Measurements from ENCODE around the gene EFNA1. TPM values are rescaled to one million over a fixed set of nuclear protein-coding genes. Genes with fewer than 3 reads are reported as not detected.

EFNA1 gene
- total and polyA plus RNA-seq, 2 of the 13 experiments (the other 11 are each of a cell fraction or from before 2014, with no cell fraction given) = 81.8 to 874 TPM

DNA sequence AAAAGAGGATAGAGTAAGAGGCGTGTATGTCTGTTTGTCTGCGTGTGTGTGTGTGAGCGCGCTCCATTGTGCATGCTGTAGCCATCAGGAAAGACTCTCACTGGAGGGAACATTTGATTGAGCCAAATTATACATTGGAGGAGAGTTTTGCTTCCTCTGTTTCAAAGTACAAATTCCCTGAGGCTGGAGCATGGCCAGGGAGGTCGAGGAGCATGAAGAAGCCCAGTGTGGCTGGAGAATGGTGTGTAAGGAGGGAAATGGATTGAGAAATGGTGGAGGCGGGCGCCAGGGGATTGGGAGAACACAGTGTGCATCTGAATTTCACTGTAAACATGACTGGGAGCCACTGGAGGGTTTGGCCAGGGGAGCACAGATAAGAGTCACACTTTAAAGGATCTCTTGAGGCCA, 22.1 kb upstream of the EFNA1 start:
- WGBS (ENCODE audit: low lambda C conversion rate) = 2% methylated on average over 7 of the region's 7 CpGs
- intact Hi-C loops (cut with micrococcal nuclease; ENCODE audit: unreplicated experiment) (loop anchor here (2.0 kb wide), 1 partner anchor 21 kb away; the partner anchor contains the start of gene EFNA1), in situ Hi-C loops (cut with HindIII; ENCODE audit: extremely low pct_ligation_motif_present, low pct_unique_long_range_greater_than_20kb) (no loop called here)
- H3K9me3 ChIP-seq (ENCODE audit: low read length) = no peaks in the 10 kb centered on the region
- DNase-seq (ENCODE audit: low spot score) (no peak), ATAC-seq (peak; percentile 18; the same call in 2 of the 3 replicates), FAIRE-seq (peak; percentile 56)
- H3K79me2 ChIP-seq (ENCODE audit: insufficient read depth, low read length) = no peaks in the 10 kb centered on the region
- peak overlapping the region; percentile 23 for H3K27ac ChIP-seq (ENCODE audit: extremely low read length, insufficient read depth, low read length)
- H4K20me1 ChIP-seq (ENCODE audit: insufficient read depth, low read length) = no peaks in the 10 kb centered on the region
- no peaks in the 10 kb centered on the region for H3K36me3 ChIP-seq (replicated peaks in 1 of 2; ENCODE audit: control insufficient read depth in 1 of 2, insufficient read depth in 2 of 2, low read length in 2 of 2)
- H3K27me3 ChIP-seq (ENCODE audit: control insufficient read depth in 1 of 2, insufficient read depth in 2 of 2, low read length in 2 of 2) = no peaks in the 10 kb centered on the region
- ChIA-PET POLR2A (interaction anchor here (0.7 to 4.7 kb wide), 3 partner anchors 14 to 22 kb away, joined by 3 to 32 read pairs (median 8); partner anchors contain the start of gene EFNA1), CTCF (ENCODE audit: low intra/inter-chr PET ratio, low total read pairs) (no interaction called here)
- no peak overlapping the region for H2AFZ ChIP-seq (ENCODE audit: low read length)
- no peak overlapping the region; a peak in 1 of 6 replicates for H3K4me3 ChIP-seq (replicated peaks in 1 of 3; ENCODE audit: insufficient read depth in 1 of 3, low read depth in 2 of 3, low read length in 3 of 3)
- peaks cover 70% of the 10 kb centered on the region for H3K4me1 ChIP-seq (ENCODE audit: insufficient read depth, low read length)
- no peak overlapping the region for H3K9ac ChIP-seq (ENCODE audit: insufficient read depth, low read depth, low read length)
- no TSS peak for BruUV-seq (replicated peaks)
- peak overlapping the region; percentile 83 for H3K4me2 ChIP-seq (ENCODE audit: low read depth, low read length)
- TF ChIP-seq KDM5B (CRISPR knock-in tag; IDR thresholded peaks at IDR 0.05; ENCODE audit: borderline replicate concordance) (no peak), ZMAT3 (CRISPR knock-in tag; conservative IDR thresholded peaks at IDR 0.05) (no peak), RARG (CRISPR knock-in tag; IDR thresholded peaks at IDR 0.05; ENCODE audit: low read depth) (no peak), ASH2L (IDR thresholded peaks at IDR 0.05; ENCODE audit: insufficient read length, low read depth, low read length) (no peak), HNF4A (CRISPR knock-in tag; IDR thresholded peaks at IDR 0.05) (0 out of 2 replicates have a peak, but pooled peaks have one; percentile 8), PITX1 (CRISPR knock-in tag; IDR thresholded peaks at IDR 0.05) (no peak), ZNF317 (CRISPR knock-in tag; IDR thresholded peaks at IDR 0.05) (no peak), ZNF567 (CRISPR knock-in tag; IDR thresholded peaks at IDR 0.05; ENCODE audit: borderline replicate concordance) (no peak), TARDBP (CRISPR knock-in tag; IDR thresholded peaks at IDR 0.05) (no peak), ZNF143 (CRISPR knock-in tag; IDR thresholded peaks at IDR 0.05) (no peak), ZNF75D (CRISPR knock-in tag; IDR thresholded peaks at IDR 0.05; ENCODE audit: borderline replicate concordance) (no peak)
- TF ChIP-seq, protein P1, sequence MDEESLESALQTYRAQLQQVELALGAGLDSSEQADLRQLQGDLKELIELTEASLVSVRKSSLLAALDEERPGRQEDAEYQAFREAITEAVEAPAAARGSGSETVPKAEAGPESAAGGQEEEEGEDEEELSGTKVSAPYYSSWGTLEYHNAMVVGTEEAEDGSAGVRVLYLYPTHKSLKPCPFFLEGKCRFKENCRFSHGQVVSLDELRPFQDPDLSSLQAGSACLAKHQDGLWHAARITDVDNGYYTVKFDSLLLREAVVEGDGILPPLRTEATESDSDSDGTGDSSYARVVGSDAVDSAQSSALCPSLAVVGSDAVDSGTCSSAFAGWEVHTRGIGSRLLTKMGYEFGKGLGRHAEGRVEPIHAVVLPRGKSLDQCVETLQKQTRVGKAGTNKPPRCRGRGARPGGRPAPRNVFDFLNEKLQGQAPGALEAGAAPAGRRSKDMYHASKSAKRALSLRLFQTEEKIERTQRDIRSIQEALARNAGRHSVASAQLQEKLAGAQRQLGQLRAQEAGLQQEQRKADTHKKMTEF (CRISPR knock-in tag; IDR thresholded peaks at IDR 0.05) = peak; percentile 38; the same call in 1 of the 2 replicates
- TF ChIP-seq, protein P2, sequence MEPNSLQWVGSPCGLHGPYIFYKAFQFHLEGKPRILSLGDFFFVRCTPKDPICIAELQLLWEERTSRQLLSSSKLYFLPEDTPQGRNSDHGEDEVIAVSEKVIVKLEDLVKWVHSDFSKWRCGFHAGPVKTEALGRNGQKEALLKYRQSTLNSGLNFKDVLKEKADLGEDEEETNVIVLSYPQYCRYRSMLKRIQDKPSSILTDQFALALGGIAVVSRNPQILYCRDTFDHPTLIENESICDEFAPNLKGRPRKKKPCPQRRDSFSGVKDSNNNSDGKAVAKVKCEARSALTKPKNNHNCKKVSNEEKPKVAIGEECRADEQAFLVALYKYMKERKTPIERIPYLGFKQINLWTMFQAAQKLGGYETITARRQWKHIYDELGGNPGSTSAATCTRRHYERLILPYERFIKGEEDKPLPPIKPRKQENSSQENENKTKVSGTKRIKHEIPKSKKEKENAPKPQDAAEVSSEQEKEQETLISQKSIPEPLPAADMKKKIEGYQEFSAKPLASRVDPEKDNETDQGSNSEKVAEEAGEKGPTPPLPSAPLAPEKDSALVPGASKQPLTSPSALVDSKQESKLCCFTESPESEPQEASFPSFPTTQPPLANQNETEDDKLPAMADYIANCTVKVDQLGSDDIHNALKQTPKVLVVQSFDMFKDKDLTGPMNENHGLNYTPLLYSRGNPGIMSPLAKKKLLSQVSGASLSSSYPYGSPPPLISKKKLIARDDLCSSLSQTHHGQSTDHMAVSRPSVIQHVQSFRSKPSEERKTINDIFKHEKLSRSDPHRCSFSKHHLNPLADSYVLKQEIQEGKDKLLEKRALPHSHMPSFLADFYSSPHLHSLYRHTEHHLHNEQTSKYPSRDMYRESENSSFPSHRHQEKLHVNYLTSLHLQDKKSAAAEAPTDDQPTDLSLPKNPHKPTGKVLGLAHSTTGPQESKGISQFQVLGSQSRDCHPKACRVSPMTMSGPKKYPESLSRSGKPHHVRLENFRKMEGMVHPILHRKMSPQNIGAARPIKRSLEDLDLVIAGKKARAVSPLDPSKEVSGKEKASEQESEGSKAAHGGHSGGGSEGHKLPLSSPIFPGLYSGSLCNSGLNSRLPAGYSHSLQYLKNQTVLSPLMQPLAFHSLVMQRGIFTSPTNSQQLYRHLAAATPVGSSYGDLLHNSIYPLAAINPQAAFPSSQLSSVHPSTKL (CRISPR knock-in tag; IDR thresholded peaks at IDR 0.05) = 0 out of 2 replicates have a peak, but pooled peaks have one; percentile 15
- TF ChIP-seq, protein P3, sequence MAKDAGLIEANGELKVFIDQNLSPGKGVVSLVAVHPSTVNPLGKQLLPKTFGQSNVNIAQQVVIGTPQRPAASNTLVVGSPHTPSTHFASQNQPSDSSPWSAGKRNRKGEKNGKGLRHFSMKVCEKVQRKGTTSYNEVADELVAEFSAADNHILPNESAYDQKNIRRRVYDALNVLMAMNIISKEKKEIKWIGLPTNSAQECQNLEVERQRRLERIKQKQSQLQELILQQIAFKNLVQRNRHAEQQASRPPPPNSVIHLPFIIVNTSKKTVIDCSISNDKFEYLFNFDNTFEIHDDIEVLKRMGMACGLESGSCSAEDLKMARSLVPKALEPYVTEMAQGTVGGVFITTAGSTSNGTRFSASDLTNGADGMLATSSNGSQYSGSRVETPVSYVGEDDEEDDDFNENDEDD (CRISPR knock-in tag; IDR thresholded peaks at IDR 0.05; ENCODE audit: borderline replicate concordance) = 0 out of 2 replicates have a peak, but pooled peaks have one; percentile 14
- TF ChIP-seq, protein P4, sequence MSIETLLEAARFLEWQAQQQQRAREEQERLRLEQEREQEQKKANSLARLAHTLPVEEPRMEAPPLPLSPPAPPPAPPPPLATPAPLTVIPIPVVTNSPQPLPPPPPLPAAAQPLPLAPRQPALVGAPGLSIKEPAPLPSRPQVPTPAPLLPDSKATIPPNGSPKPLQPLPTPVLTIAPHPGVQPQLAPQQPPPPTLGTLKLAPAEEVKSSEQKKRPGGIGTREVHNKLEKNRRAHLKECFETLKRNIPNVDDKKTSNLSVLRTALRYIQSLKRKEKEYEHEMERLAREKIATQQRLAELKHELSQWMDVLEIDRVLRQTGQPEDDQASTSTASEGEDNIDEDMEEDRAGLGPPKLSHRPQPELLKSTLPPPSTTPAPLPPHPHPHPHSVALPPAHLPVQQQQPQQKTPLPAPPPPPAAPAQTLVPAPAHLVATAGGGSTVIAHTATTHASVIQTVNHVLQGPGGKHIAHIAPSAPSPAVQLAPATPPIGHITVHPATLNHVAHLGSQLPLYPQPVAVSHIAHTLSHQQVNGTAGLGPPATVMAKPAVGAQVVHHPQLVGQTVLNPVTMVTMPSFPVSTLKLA (IDR thresholded peaks at IDR 0.05) = no peak

Data from HepG2 (cell line).